RWPE2 (cell line): ENCODE measurements around the gene HEMK1.

Experiments
- ATAC-seq: fragments of 200-7000 bp; cut with Tn5 transposase; 3 replicates; pipeline ENCODE4 v1.9.1; 2021; ENCODE audit warnings: low read depth
- DNase-seq: peaks from one replicate; pipeline ENCODE4 v3.0.0-alpha.2; 2020; ENCODE audit warnings: low spot score
- H3K27ac ChIP-seq: fragments of 450-650 bp; 2 replicates; pipeline ENCODE4 v1.5.1; 2017; ENCODE audit warnings: mild to moderate bottlenecking; ENCODE audit not compliant: poor library complexity, severe bottlenecking
- H3K27me3 ChIP-seq: fragments of 250-450 bp; sonication (Bioruptor Pico); 2 replicates; pipeline ENCODE4 v1.5.1; 2021; ENCODE audit warnings: mild to moderate bottlenecking, moderate library complexity; ENCODE audit not compliant: insufficient read depth, poor library complexity, severe bottlenecking
- H3K36me3 ChIP-seq: fragments of 250-450 bp; sonication (Bioruptor Pico); 2 replicates; pipeline ENCODE4 v1.5.1; 2020; ENCODE audit warnings: low read depth, mild to moderate bottlenecking, moderate library complexity
- H3K4me1 ChIP-seq: fragments of 250-450 bp; sonication (Bioruptor Pico); 2 replicates; pipeline ENCODE4 v1.5.1; 2021; ENCODE audit warnings: mild to moderate bottlenecking, moderate library complexity; ENCODE audit not compliant: insufficient read depth, poor library complexity, severe bottlenecking
- H3K4me3 ChIP-seq: fragments of 250-450 bp; sonication (Bioruptor Pico); 2 replicates; pipeline ENCODE4 v1.5.1; 2021; ENCODE audit warnings: mild to moderate bottlenecking, moderate library complexity; ENCODE audit not compliant: severe bottlenecking
- H3K9me3 ChIP-seq: fragments of 250-450 bp; sonication (Bioruptor Pico); 2 replicates; pipeline ENCODE4 v1.5.1; 2021; ENCODE audit warnings: mild to moderate bottlenecking, moderate library complexity; ENCODE audit not compliant: severe bottlenecking
- CTCF ChIP-seq: fragments of 450-650 bp; IDR thresholded peaks from one replicate; pipeline ENCODE4 v1.5.1; 2017; ENCODE audit warnings: mild to moderate bottlenecking, moderate library complexity; ENCODE audit not compliant: poor library complexity, severe bottlenecking

HEMK1 gene

GRCh38 chr3:50577348-50577747 lies 8.0 kb downstream of the HEMK1 start:
- no peak for TF ChIP-seq CTCF
- Histone ChIP-seq H3K27ac (no peak overlapping the region), H3K4me3 (no peak overlapping the region), H3K9me3 (no peaks in the 10 kb centered on the region), H3K27me3 (no peaks in the 10 kb centered on the region), H3K4me1 (no peaks in the 10 kb centered on the region), H3K36me3 (peaks cover 16% of the 10 kb centered on the region; the same call in 1 of the 2 replicates)
- DNase-seq = no peak
- ATAC-seq = no peak

- Histone ChIP-seq H3K4me3 (no peak overlapping the region), H3K27me3 (no peaks in the 10 kb centered on the region), H3K4me1 (no peaks in the 10 kb centered on the region), H3K9me3 (no peaks in the 10 kb centered on the region), H3K36me3 (peaks cover 16% of the 10 kb centered on the region; the same call in 1 of the 2 replicates), H3K27ac (no peak overlapping the region)
- ATAC-seq (no peak), DNase-seq (no peak)
- TF ChIP-seq CTCF = no peak
These were observed 11.5 kb downstream of the HEMK1 start for GRCh38 chr3:50580683-50581458.

GRCh38 chr3:50581459-50581842 lies 12.1 kb downstream of the HEMK1 start:
- Histone ChIP-seq H3K4me1 (no peaks in the 10 kb centered on the region), H3K36me3 (peaks cover 11% of the 10 kb centered on the region; the same call in 1 of the 2 replicates), H3K9me3 (no peaks in the 10 kb centered on the region), H3K4me3 (no peak overlapping the region), H3K27me3 (no peaks in the 10 kb centered on the region), H3K27ac (no peak overlapping the region)
- DNase-seq (no peak), ATAC-seq (no peak)
- TF ChIP-seq CTCF = no peak

GRCh38 chr3:50582083-50582482 lies 12.8 kb downstream of the HEMK1 start:
- Histone ChIP-seq H3K36me3 (peaks cover 10% of the 10 kb centered on the region; the same call in 1 of the 2 replicates), H3K27me3 (no peaks in the 10 kb centered on the region), H3K4me1 (no peaks in the 10 kb centered on the region), H3K9me3 (no peaks in the 10 kb centered on the region), H3K4me3 (no peak overlapping the region), H3K27ac (no peak overlapping the region)
- no peak for TF ChIP-seq CTCF
- no peak for ATAC-seq
- DNase-seq = no peak

GRCh38 chr3:50583897-50584296 lies 14.6 kb downstream of the HEMK1 start:
- no peaks in the 10 kb centered on the region for H3K27me3 ChIP-seq
- H3K4me3 ChIP-seq = no peak overlapping the region
- no peak overlapping the region for H3K27ac ChIP-seq
- no peaks in the 10 kb centered on the region for H3K9me3 ChIP-seq
- no peak for TF ChIP-seq CTCF
- no peak for DNase-seq
- no peak for ATAC-seq
- peaks cover 4% of the 10 kb centered on the region; the same call in 1 of the 2 replicates for H3K36me3 ChIP-seq
- H3K4me1 ChIP-seq = no peaks in the 10 kb centered on the region
